H1 (cell line): ENCODE measurements around the gene ATXN7. TPM values are rescaled to one million over a fixed set of nuclear protein-coding genes. Genes with fewer than 3 reads are reported as not detected.

Source experiments
- CTCF ChIA-PET: fragments of 300-600 bp; sonication (Branson Sonifier 250); formaldehyde crosslinking; loops from one replicate; lab custom pipeline; 2021; ENCODE audit not compliant: partially characterized antibody; lab: Charles Lee
- POLR2A ChIA-PET: fragments of 300-600 bp; sonication (Branson Sonifier 250); formaldehyde crosslinking; loops from one replicate; lab custom pipeline; 2021; ENCODE audit warnings: inconsistent platforms; ENCODE audit not compliant: partially characterized antibody; lab: Charles Lee
- DNase-seq, 2 experiments: peaks; one replicate each; pipeline versions ENCODE4 v3.0.0 to v3.0.0-alpha.2; 2010 to 2022; ENCODE audit warnings: low spot score in 2 of 2, low read depth in 1 of 2, mixed read lengths in 1 of 2
- FAIRE-seq: peaks from 2 replicates; lab custom pipeline; 2011; peaks lifted over from hg19 to GRCh38; lab: Jason Lieb, UNC
- H2AFZ ChIP-seq: 2 replicates; pipeline ENCODE4 v1.8.1; 2012; ENCODE audit warnings: low read length, inconsistent platforms
- H2AK5ac ChIP-seq: 2 replicates; pipeline ENCODE4 v1.6.1; 2013; ENCODE audit warnings: low read depth, low read length
- H2BK120ac ChIP-seq: replicated peaks from 2 replicates; pipeline ENCODE3; 2013; ENCODE audit warnings: low read depth, low read length, inconsistent platforms
- H2BK12ac ChIP-seq: 2 replicates; pipeline ENCODE4 v1.6.1; 2013; ENCODE audit warnings: low read depth, low read length
- H2BK15ac ChIP-seq: 2 replicates; pipeline ENCODE4 v1.6.1; 2013; ENCODE audit warnings: low read length
- H2BK20ac ChIP-seq: 2 replicates; pipeline ENCODE4 v1.6.1; 2013; ENCODE audit warnings: low read length
- H2BK5ac ChIP-seq: 2 replicates; pipeline ENCODE4 v1.6.1; 2013; ENCODE audit warnings: low read depth, low read length
- H3K14ac ChIP-seq: 2 replicates; pipeline ENCODE4 v1.6.1; 2013; ENCODE audit warnings: inconsistent platforms; ENCODE audit not compliant: insufficient read length
- H3K18ac ChIP-seq: 2 replicates; pipeline ENCODE4 v1.6.1; 2013; ENCODE audit warnings: low read length; ENCODE audit errors: extremely low read depth
- H3K23ac ChIP-seq: 2 replicates; pipeline ENCODE4 v1.6.1; 2013; ENCODE audit warnings: inconsistent platforms; ENCODE audit not compliant: insufficient read length
- H3K23me2 ChIP-seq: 2 replicates; pipeline ENCODE4 v1.6.1; 2013; ENCODE audit warnings: low read depth, low read length
- H3K27ac ChIP-seq: 2 replicates; pipeline ENCODE4 v1.6.1; 2011; ENCODE audit warnings: low read depth, low read length, inconsistent platforms
- H3K27me3 ChIP-seq, 4 experiments: replicated peaks in 1 of 4; 1 replicate in 1 of 4; 2 replicates in 3 of 4; pipeline versions ENCODE4 v1.6.1 to v1.8.1; 2011 to 2013; ENCODE audit warnings: low read length in 3 of 4, mild to moderate bottlenecking in 3 of 4, inconsistent platforms in 2 of 4, mixed read lengths in 2 of 4, moderate library complexity in 1 of 4; ENCODE audit not compliant: control insufficient read depth in 3 of 4, insufficient read depth in 3 of 4; ENCODE audit errors: extremely low read depth in 1 of 4
- H3K36me3 ChIP-seq, 4 experiments: 2 replicates each; pipeline versions ENCODE4 v1.6.1 to v1.8.1; 2011 to 2013; ENCODE audit warnings: mild to moderate bottlenecking in 4 of 4, low read length in 3 of 4, moderate library complexity in 2 of 4, control low read depth in 1 of 4, inconsistent platforms in 1 of 4; ENCODE audit not compliant: insufficient read depth in 4 of 4, control insufficient read depth in 2 of 4
- H3K4ac ChIP-seq: replicated peaks from 2 replicates; pipeline ENCODE3; 2013; ENCODE audit warnings: low read length, low read depth, mixed read lengths, inconsistent platforms; ENCODE audit not compliant: insufficient read length
- H3K4me1 ChIP-seq, 4 experiments: replicated peaks in 1 of 4; 1 replicate in 1 of 4; 2 replicates in 3 of 4; pipeline versions ENCODE4 v1.6.1 to v1.8.1; 2011 to 2013; ENCODE audit warnings: low read length in 3 of 4, inconsistent platforms in 2 of 4, mixed read lengths in 1 of 4; ENCODE audit not compliant: insufficient read depth in 4 of 4, control insufficient read depth in 3 of 4
- H3K4me2 ChIP-seq, 2 experiments: 2 replicates each; pipeline versions ENCODE4 v1.6.1 to v1.8.1; 2011 to 2013; ENCODE audit warnings: low read depth in 2 of 2, low read length in 2 of 2, control low read depth in 1 of 2, inconsistent platforms in 1 of 2, mild to moderate bottlenecking in 1 of 2; ENCODE audit not compliant: insufficient read depth in 1 of 2
- H3K4me3 ChIP-seq, 4 experiments: fragments of 200-600, 300-600 bp in 1 of 4; sonication (generic), shearing (Covaris generic), sonication (Bioruptor Twin) in 1 of 4; 2 replicates each; pipeline versions ENCODE4 v1.5.1 to v1.8.1; 2011 to 2016; ENCODE audit warnings: low read length in 4 of 4, low read depth in 3 of 4, control low read depth in 2 of 4, inconsistent platforms in 2 of 4, mild to moderate bottlenecking in 2 of 4, mixed read lengths in 1 of 4, moderate library complexity in 1 of 4; ENCODE audit not compliant: insufficient read depth in 2 of 4; ENCODE audit errors: extremely low read depth in 1 of 4
- H3K56ac ChIP-seq: replicated peaks from 2 replicates; pipeline ENCODE3; 2013; ENCODE audit warnings: low read depth, mild to moderate bottlenecking, mixed read lengths, low read length, inconsistent platforms; ENCODE audit not compliant: insufficient read length
- H3K79me1 ChIP-seq: 2 replicates; pipeline ENCODE4 v1.6.1; 2013; ENCODE audit warnings: low read depth, low read length, control low read depth
- H3K79me2 ChIP-seq, 2 experiments: 2 replicates each; pipeline versions ENCODE4 v1.6.1 to v1.8.1; 2012 to 2013; ENCODE audit warnings: low read length in 2 of 2, mild to moderate bottlenecking in 2 of 2, inconsistent platforms in 1 of 2; ENCODE audit not compliant: insufficient read depth in 2 of 2, control insufficient read depth in 1 of 2
- H3K9ac ChIP-seq, 4 experiments: replicated peaks in 1 of 4; 1 replicate in 1 of 4; 2 replicates in 3 of 4; pipeline versions ENCODE4 v1.6.1 to v1.8.1; 2011 to 2013; ENCODE audit warnings: low read depth in 3 of 4, low read length in 3 of 4, control low read depth in 2 of 4, mild to moderate bottlenecking in 2 of 4, moderate library complexity in 2 of 4, inconsistent platforms in 1 of 4; ENCODE audit errors: extremely low read depth in 1 of 4
- H3K9me3 ChIP-seq, 2 experiments: 2 replicates each; pipeline versions ENCODE4 v1.6.1 to v1.8.1; 2012 to 2013; ENCODE audit warnings: mild to moderate bottlenecking in 2 of 2, moderate library complexity in 2 of 2, control low read depth in 1 of 2, inconsistent platforms in 1 of 2, low read depth in 1 of 2, low read length in 1 of 2, mixed read lengths in 1 of 2; ENCODE audit not compliant: insufficient read depth in 2 of 2
- H4K20me1 ChIP-seq, 2 experiments: replicated peaks in 1 of 2; 2 replicates each; pipeline versions ENCODE3 to v1.8.1; 2011 to 2013; ENCODE audit warnings: inconsistent platforms in 2 of 2, low read length in 2 of 2, mild to moderate bottlenecking in 1 of 2; ENCODE audit not compliant: insufficient read depth in 2 of 2, control insufficient read depth in 1 of 2
- H4K5ac ChIP-seq: 2 replicates; pipeline ENCODE4 v1.6.1; 2013; ENCODE audit warnings: low read length, low read depth, mixed read lengths, inconsistent platforms; ENCODE audit not compliant: insufficient read length
- H4K8ac ChIP-seq: 2 replicates; pipeline ENCODE4 v1.8.0; 2013; ENCODE audit warnings: mild to moderate bottlenecking, moderate library complexity, low read length, inconsistent platforms; ENCODE audit not compliant: insufficient read depth; ENCODE audit errors: extremely low read depth
- H4K91ac ChIP-seq: replicated peaks from 2 replicates; pipeline ENCODE3; 2013; ENCODE audit warnings: low read length, mixed read lengths, inconsistent platforms; ENCODE audit not compliant: insufficient read length
- ASH2L ChIP-seq: fragments of 200-600, 300-600 bp; sonication (generic); IDR thresholded peaks from one replicate; pipeline ENCODE4 v1.7.1; 2017; ENCODE audit warnings: low read length
- BACH1 ChIP-seq: IDR thresholded peaks from 2 replicates; pipeline ENCODE4 v1.6.1; 2012; ENCODE audit warnings: low read length, improper control_type of control experiment
- CEBPB ChIP-seq: IDR thresholded peaks from 2 replicates; pipeline ENCODE4 v1.6.1; 2012; ENCODE audit warnings: low read depth, low read length
- CTBP2 ChIP-seq: IDR thresholded peaks from 2 replicates; pipeline ENCODE4 v1.7.0; 2011; ENCODE audit warnings: borderline replicate concordance, mild to moderate bottlenecking, moderate library complexity, mixed read lengths, low read length; ENCODE audit not compliant: insufficient read depth, insufficient read length
- FOSL1 ChIP-seq: IDR thresholded peaks from 2 replicates; pipeline ENCODE4 v1.6.1; 2011; ENCODE audit warnings: mild to moderate bottlenecking, low read depth, low read length, moderate library complexity; ENCODE audit not compliant: insufficient read depth
- KDM4A ChIP-seq: IDR thresholded peaks from one replicate; pipeline ENCODE4 v1.7.1; 2012; ENCODE audit warnings: low read depth, mild to moderate bottlenecking, moderate library complexity, low read length, inconsistent platforms; ENCODE audit not compliant: severe bottlenecking
- POU5F1 ChIP-seq: IDR thresholded peaks from 2 replicates; pipeline ENCODE4 v1.6.1; 2011; ENCODE audit warnings: low read depth, mild to moderate bottlenecking, low read length, moderate library complexity
- RAD21 ChIP-seq, 2 experiments: IDR thresholded peaks in 1 of 2; conservative IDR thresholded peaks in 1 of 2; 2 replicates each; pipeline ENCODE4 v1.6.1; 2011; ENCODE audit warnings: low read depth in 2 of 2, low read length in 2 of 2, improper control_type of control experiment in 1 of 2, inconsistent platforms in 1 of 2, mild to moderate bottlenecking in 1 of 2, moderate library complexity in 1 of 2
- SAP30 ChIP-seq: fragments of 300-600 bp; sonication (generic); IDR thresholded peaks from 2 replicates; pipeline ENCODE4 v1.7.1; 2012; ENCODE audit warnings: low read length, moderate library complexity, mild to moderate bottlenecking, inconsistent platforms; ENCODE audit not compliant: insufficient read depth, insufficient replicate concordance
- SP1 ChIP-seq: IDR thresholded peaks from 2 replicates; pipeline ENCODE4 v1.6.1; 2011; ENCODE audit warnings: low read depth, low read length
- SP4 ChIP-seq: IDR thresholded peaks from 2 replicates; pipeline ENCODE4 v1.6.1; 2012; ENCODE audit warnings: low read length, inconsistent platforms
- WGBS, 2 experiments: shearing (Covaris generic) in 1 of 2; methylation state at CpG; one replicate each; pipeline versions ENCODE4 v1.1.6 to v1.1.7; 2013 to 2015; ENCODE audit warnings: low lambda C conversion rate in 2 of 2, mixed read lengths in 2 of 2, inconsistent platforms in 1 of 2, low coverage in 1 of 2, missing lambda C conversion rate in 1 of 2; ENCODE audit not compliant: insufficient replicate concordance in 2 of 2, insufficient coverage in 1 of 2, insufficient read length in 1 of 2; ENCODE audit errors: extremely low coverage in 1 of 2, missing lambda C conversion rate in 1 of 2; 5-methylcytosine and 5-hydroxymethylcytosine counted together
- polyA plus RNA-seq, 7 experiments: library from polyadenylated mRNA; depleted of rRNA in 3 of 7; stranded (reverse) in 5 of 7; unstranded in 2 of 7; fragments of >200 nt in 5 of 7; fragments of 200-250 nt in 2 of 7; gene quantifications; 1 replicate in 5 of 7; 2 replicates in 1 of 7; 4 replicates in 1 of 7; pipeline versions ENCODE4 v1.2.1 to v1.2.3, GENCODE V29; 2011 to 2013; ENCODE audit warnings: missing spikeins in 2 of 7, mixed read lengths in 2 of 7
- total RNA-seq: library from RNA; stranded (reverse); fragmentation: NEBNext Ultra II Directional; extraction: Animal tissue kit (Norgen Biotek cat#: 25700); gene quantifications from 2 replicates; pipeline ENCODE4 v1.2.1, GENCODE V29; 2021
- TF ChIP-seq, protein P1 (sequence below): IDR thresholded peaks from 2 replicates; pipeline ENCODE4 v1.6.1; 2012; ENCODE audit warnings: inconsistent platforms

ATXN7 gene
- total and polyA plus RNA-seq, 2 of the 8 experiments (the other 6 are each of a cell fraction or from before 2014, with no cell fraction given) = 15.5 to 16.8 TPM

DNA sequence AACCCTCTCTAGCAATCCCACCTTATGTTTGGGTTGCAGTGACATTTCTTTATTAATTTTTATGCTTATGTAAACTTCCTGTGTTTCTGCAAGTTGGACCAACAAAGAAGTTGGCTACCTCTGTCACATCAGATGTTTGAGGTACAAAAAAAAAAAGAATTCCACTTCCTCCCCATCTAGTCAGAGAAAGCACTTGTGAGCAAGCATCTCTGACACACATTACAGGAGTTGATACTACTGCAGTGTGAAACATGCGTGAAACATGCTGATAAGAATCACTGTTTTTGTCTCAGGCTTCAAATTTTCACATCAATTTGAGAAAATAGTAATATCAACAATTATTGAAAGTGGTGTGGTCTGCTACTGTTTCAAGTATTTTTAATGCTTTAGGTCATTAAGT lies 47.2 kb downstream of the ATXN7 start:
- no peak overlapping the region for H4K5ac ChIP-seq
- no peak for FAIRE-seq
- ChIA-PET CTCF (interaction anchor here (1.4 kb wide), 1 partner anchor 28 kb away, joined by 3 read pairs; no protein-coding TSS in a partner anchor), POLR2A (interaction anchor here (1.4 to 1.8 kb wide), 2 partner anchors 20 to 49 kb away, joined by 4 read pairs; no protein-coding TSS in a partner anchor)
- H2BK15ac ChIP-seq = no peak overlapping the region
- no peak overlapping the region for H2BK12ac ChIP-seq
- peak overlapping the region in 3 of 4 experiments; percentile 72 to 79 (median 77); a peak in 4 of 8 replicates for H3K4me3 ChIP-seq
- H2BK20ac ChIP-seq = no peak overlapping the region
- no peak overlapping the region for H2BK5ac ChIP-seq
- no peak overlapping the region for H3K27ac ChIP-seq
- H3K36me3 ChIP-seq = no peaks in the 10 kb centered on the region
- H3K23ac ChIP-seq = no peak overlapping the region
- H3K4ac ChIP-seq = no peak overlapping the region
- H2AFZ ChIP-seq = no peak overlapping the region
- H3K79me2 ChIP-seq = 0 out of 4 replicates have a peak, but pooled peaks cover 0 to 2% of the 10 kb centered on the region in 2 experiments
- H3K9ac ChIP-seq = no peak overlapping the region
- no peak overlapping the region for H3K18ac ChIP-seq
- peaks cover 6% of the 10 kb centered on the region for H3K23me2 ChIP-seq
- WGBS, 2 experiments = 91% methylated on average over 1 of the region's 1 CpG; no CpG with 5 or more reads in 1 of the 2 experiments
- H4K8ac ChIP-seq = no peak overlapping the region
- no peak overlapping the region for H2AK5ac ChIP-seq
- no peak overlapping the region for H2BK120ac ChIP-seq
- H3K56ac ChIP-seq = no peak overlapping the region
- peaks cover 0 to 1% of the 10 kb centered on the region in 2 experiments for H4K20me1 ChIP-seq
- no peak overlapping the region for H4K91ac ChIP-seq
- peak overlapping the region; percentile 80 to 93 for H3K4me2 ChIP-seq
- H3K9me3 ChIP-seq = no peaks in the 10 kb centered on the region
- no peak overlapping the region for H3K14ac ChIP-seq
- no peak for DNase-seq
- peaks cover 0 to 2% (median 0%) of the 10 kb centered on the region in 4 experiments; a peak in 3 of 7 replicates for H3K4me1 ChIP-seq
- no peaks in the 10 kb centered on the region for H3K27me3 ChIP-seq
- no peaks in the 10 kb centered on the region for H3K79me1 ChIP-seq
- TF ChIP-seq FOSL1 (no peak), BACH1 (no peak), SP4 (no peak), SAP30 (no peak), KDM4A (no peak), RAD21 (IDR thresholded peaks at IDR 0.05 in 1 of 2, conservative IDR thresholded peaks at IDR 0.05 in 1 of 2; ENCODE audit: low read depth in 2 of 2, low read length in 2 of 2) (no peak), CTBP2 (no peak), ASH2L (no peak), SP1 (no peak), POU5F1 (no peak), CEBPB (no peak)
- TF ChIP-seq, protein P1, sequence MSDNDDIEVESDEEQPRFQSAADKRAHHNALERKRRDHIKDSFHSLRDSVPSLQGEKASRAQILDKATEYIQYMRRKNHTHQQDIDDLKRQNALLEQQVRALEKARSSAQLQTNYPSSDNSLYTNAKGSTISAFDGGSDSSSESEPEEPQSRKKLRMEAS = no peak
